ENCODE data around the gene KRTAP5-1. TPM values are rescaled to one million over a fixed set of nuclear protein-coding genes. Genes with fewer than 3 reads are reported as not detected.
A peak's percentile ranks its signal among the peaks of the same experiment; 100 is the strongest.
"Not testable (repeated sequence)": the region's sequence is repeated elsewhere in the genome, so short reads cannot be mapped to it uniquely, and the experiment has no call there.

The KRTAP5-1 gene, protein sequence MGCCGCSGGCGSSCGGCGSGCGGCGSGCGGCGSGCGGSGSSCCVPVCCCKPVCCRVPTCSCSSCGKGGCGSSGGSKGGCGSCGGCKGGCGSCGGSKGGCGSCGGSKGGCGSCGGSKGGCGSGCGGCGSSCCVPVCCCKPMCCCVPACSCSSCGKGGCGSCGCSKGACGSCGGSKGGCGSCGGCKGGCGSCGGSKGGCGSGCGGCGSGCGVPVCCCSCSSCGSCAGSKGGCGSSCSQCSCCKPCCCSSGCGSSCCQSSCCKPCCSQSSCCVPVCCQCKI
- not detected for polyA plus RNA-seq (2013)

DNA sequence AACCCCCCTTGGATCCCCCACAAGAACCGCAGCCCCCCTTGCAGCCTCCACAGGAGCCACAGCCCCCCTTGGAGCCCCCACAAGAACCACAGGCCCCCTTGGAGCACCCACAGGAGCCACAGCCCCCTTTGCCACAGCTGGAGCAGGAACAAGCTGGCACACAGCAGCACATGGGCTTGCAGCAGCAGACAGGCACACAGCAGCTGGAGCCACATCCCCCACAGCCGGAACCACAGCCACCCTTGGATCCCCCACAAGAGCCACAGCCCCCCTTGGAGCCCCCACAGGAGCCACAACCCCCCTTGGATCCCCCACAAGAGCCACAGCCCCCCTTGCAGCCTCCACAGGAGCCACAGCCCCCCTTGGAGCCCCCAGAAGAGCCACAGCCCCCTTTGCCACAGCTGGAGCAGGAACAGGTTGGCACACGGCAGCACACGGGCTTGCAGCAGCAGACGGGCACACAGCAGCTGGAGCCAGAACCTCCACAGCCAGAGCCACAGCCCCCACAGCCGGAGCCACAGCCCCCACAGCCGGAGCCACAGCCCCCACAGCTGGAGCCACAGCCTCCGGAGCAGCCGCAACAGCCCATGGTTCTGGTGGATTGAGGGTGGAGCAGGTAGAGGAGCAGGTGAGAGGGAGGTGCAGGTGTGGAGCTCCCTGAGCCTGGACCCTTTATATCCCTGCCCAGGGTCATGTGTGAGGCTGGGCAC, at the start of gene KRTAP5-1:
TSS of gene KRTAP5-1 (minus strand) at position 623 of the 710 bp plus-strand sequence. CDS start at position 589, 34 bp downstream.
- POLR2A ChIA-PET; H3K4me3 ChIP-seq (ENCODE audit: control insufficient read depth in 1 of 7, extremely low read depth in 1 of 7, insufficient read depth in 4 of 7, low read depth in 2 of 7, low read length in 6 of 7); H3K36me3 ChIP-seq (ENCODE audit: control insufficient read depth in 4 of 4, insufficient read depth in 4 of 4, low read length in 3 of 4); H3K27ac ChIP-seq (ENCODE audit: insufficient read depth in 1 of 2, low read depth in 1 of 2, low read length in 2 of 2, poor library complexity in 1 of 2, severe bottlenecking in 2 of 2); H3K4me1 ChIP-seq (ENCODE audit: control extremely low read depth in 1 of 4, control insufficient read depth in 4 of 4, insufficient read depth in 4 of 4, low read length in 3 of 4): not testable (repeated sequence)
- 42% methylated on average over 4 of the region's 9 CpGs for WGBS (ENCODE audit: insufficient coverage)
- CTCF ChIA-PET, result interaction anchor here (2.1 kb wide), 1 partner anchor 8 kb away, joined by 7 read pairs; no protein-coding TSS in a partner anchor
- peaks cover 0 to 16% (median 10%) of the 10 kb centered on the region in 5 experiments for H3K9me3 ChIP-seq (ENCODE audit: control extremely low read depth in 1 of 5, control insufficient read depth in 4 of 5, insufficient read depth in 2 of 5, low read depth in 1 of 5, low read length in 4 of 5)
- peaks cover 0 to 59% (median 10%) of the 10 kb centered on the region in 5 experiments for H3K27me3 ChIP-seq (replicated peaks in 2 of 5; ENCODE audit: control insufficient read depth in 4 of 5, insufficient read depth in 5 of 5, low read length in 4 of 5)
- DNase-seq, result peak in 2 of 3 donors; percentile 63 to 70

DNA sequence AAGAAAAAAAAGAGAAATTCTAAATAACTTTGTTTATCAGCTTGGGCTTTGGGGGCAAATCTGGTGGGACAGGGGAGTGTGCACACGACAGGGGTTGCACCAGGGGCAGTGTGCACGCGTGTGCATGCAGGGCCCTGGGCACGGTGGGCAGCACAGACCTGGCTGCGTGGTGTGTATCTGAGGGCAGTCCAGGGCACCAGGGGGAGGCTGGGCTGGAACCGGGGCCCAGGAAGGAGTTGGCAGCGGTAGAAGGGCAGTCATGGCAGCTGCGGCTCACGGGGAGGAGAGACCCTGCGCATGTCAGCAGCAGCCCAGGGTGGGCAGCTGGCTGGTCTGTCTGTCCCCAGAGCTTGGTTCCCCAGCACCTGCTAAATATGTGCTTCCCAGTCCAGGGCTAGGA, 48.8 kb upstream of the KRTAP5-1 start:
- no peaks in the 10 kb centered on the region for H3K9me3 ChIP-seq (ENCODE audit: control extremely low read depth in 1 of 5, control insufficient read depth in 4 of 5, insufficient read depth in 2 of 5, low read depth in 1 of 5, low read length in 4 of 5)
- 94% methylated on average over 10 of the region's 10 CpGs for WGBS (ENCODE audit: insufficient coverage)

DNA sequence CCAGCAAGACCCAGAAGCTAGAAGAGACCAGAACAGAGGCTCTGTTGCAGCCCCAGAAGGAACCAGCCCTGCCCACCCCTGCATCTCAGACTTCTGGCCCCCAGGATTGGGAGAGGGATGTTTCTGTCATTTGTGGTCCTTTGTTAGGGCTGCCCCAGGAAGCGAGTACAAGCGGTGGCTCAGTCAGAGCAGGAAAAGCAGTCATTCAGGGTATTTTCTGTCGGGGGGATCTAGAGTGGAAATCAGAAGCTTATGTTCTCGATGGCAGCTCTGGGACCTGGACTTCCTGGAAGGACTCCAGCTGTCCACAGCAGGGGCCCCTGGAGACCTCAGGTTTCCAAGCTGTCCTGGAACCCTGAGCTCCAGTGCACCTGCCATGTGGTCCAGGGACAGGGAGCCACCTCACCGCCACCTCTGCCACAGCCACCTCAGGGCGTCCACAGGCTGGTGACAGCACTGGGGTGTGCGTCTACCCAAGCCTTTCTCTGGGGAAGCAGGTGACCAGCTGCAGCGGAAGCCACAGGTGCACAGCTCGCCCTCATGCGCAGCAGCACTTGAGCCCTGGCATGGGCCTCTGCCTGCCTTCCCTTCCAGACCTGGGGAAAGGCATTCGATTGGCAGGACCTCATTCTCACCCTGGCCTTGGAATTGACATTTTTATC, 47.1 kb upstream of the KRTAP5-1 start:
- Histone ChIP-seq H3K9me3 (ENCODE audit: control extremely low read depth in 1 of 5, control insufficient read depth in 4 of 5, insufficient read depth in 2 of 5, low read depth in 1 of 5, low read length in 4 of 5) (no peaks in the 10 kb centered on the region), H3K4me1 (ENCODE audit: control extremely low read depth in 1 of 4, control insufficient read depth in 4 of 4, insufficient read depth in 4 of 4, low read length in 3 of 4) (peaks cover 0 to 9% (median 5%) of the 10 kb centered on the region in 4 experiments), H3K27ac (ENCODE audit: insufficient read depth in 1 of 2, low read depth in 1 of 2, low read length in 2 of 2, poor library complexity in 1 of 2, severe bottlenecking in 2 of 2) (no peak overlapping the region), H3K36me3 (ENCODE audit: control insufficient read depth in 4 of 4, insufficient read depth in 4 of 4, low read length in 3 of 4) (no peaks in the 10 kb centered on the region), H3K4me3 (ENCODE audit: control insufficient read depth in 1 of 7, extremely low read depth in 1 of 7, insufficient read depth in 4 of 7, low read depth in 2 of 7, low read length in 6 of 7) (no peak overlapping the region), H3K27me3 (replicated peaks in 2 of 5; ENCODE audit: control insufficient read depth in 4 of 5, insufficient read depth in 5 of 5, low read length in 4 of 5) (peaks cover 0 to 47% (median 23%) of the 10 kb centered on the region in 5 experiments)
- WGBS (ENCODE audit: insufficient coverage), result 78% methylated on average over 11 of the region's 11 CpGs
- CTCF ChIA-PET, result interaction anchor here (0.5 to 2.7 kb wide), 6 partner anchors 8 to 85 kb away, joined by 3 to 22 read pairs (median 4); no protein-coding TSS in a partner anchor
- no peak for DNase-seq
- POLR2A ChIA-PET, result no interaction called here

More for the DNA sequence above, 48.8 kb upstream of the KRTAP5-1 start:
- peaks cover 0 to 6% (median 3%) of the 10 kb centered on the region in 4 experiments for H3K4me1 ChIP-seq (ENCODE audit: control extremely low read depth in 1 of 4, control insufficient read depth in 4 of 4, insufficient read depth in 4 of 4, low read length in 3 of 4)
- no peaks in the 10 kb centered on the region for H3K36me3 ChIP-seq (ENCODE audit: control insufficient read depth in 4 of 4, insufficient read depth in 4 of 4, low read length in 3 of 4)
- no peak overlapping the region for H3K4me3 ChIP-seq (ENCODE audit: control insufficient read depth in 1 of 7, extremely low read depth in 1 of 7, insufficient read depth in 4 of 7, low read depth in 2 of 7, low read length in 6 of 7)
- POLR2A ChIA-PET, result interaction anchor here (0.6 kb wide), 1 partner anchor 10 kb away, joined by 3 read pairs; no protein-coding TSS in a partner anchor
- CTCF ChIA-PET, result no interaction called here
- DNase-seq, result no peak
- no peak overlapping the region for H3K27ac ChIP-seq (ENCODE audit: insufficient read depth in 1 of 2, low read depth in 1 of 2, low read length in 2 of 2, poor library complexity in 1 of 2, severe bottlenecking in 2 of 2)
- peaks cover 0 to 34% (median 13%) of the 10 kb centered on the region in 5 experiments for H3K27me3 ChIP-seq (replicated peaks in 2 of 5; ENCODE audit: control insufficient read depth in 4 of 5, insufficient read depth in 5 of 5, low read length in 4 of 5)

DNA sequence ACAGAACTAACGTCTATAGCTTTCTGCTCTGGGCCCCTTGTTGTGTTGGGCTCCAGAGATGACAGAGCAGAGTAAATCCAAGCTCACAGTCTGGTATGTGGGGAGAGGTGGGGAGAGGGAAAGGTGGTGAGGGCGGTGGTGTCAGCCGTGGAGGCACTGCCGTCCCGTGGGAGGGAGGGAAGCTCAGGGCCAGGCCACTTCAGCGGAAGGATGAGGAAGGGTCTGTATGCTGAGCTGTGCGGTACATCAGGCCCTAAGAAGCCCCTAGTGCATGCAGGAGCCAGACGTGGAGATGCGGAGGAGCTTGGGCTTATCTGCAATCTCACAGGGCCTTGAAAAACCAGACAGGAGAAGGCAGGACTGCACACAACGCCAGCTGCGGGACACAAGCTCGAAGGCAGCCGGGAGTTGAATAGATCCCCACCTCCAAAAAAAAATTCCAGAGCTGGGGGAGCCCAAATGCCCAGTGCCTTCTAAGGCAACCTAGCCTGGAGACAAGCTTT, 46.0 kb upstream of the KRTAP5-1 start:
- no peak for DNase-seq
- ChIA-PET CTCF (interaction anchor here (0.6 to 2.7 kb wide), 8 partner anchors 9 to 84 kb away, joined by 3 to 22 read pairs (median 3); partner anchors contain the start of gene KRTAP5-2), POLR2A (no interaction called here)
- Histone ChIP-seq H3K27me3 (replicated peaks in 2 of 5; ENCODE audit: control insufficient read depth in 4 of 5, insufficient read depth in 5 of 5, low read length in 4 of 5) (peaks cover 0 to 52% (median 24%) of the 10 kb centered on the region in 5 experiments), H3K4me1 (ENCODE audit: control extremely low read depth in 1 of 4, control insufficient read depth in 4 of 4, insufficient read depth in 4 of 4, low read length in 3 of 4) (peaks cover 0 to 9% (median 5%) of the 10 kb centered on the region in 4 experiments), H3K36me3 (ENCODE audit: control insufficient read depth in 4 of 4, insufficient read depth in 4 of 4, low read length in 3 of 4) (no peaks in the 10 kb centered on the region), H3K27ac (ENCODE audit: insufficient read depth in 1 of 2, low read depth in 1 of 2, low read length in 2 of 2, poor library complexity in 1 of 2, severe bottlenecking in 2 of 2) (no peak overlapping the region), H3K9me3 (ENCODE audit: control extremely low read depth in 1 of 5, control insufficient read depth in 4 of 5, insufficient read depth in 2 of 5, low read depth in 1 of 5, low read length in 4 of 5) (no peaks in the 10 kb centered on the region), H3K4me3 (ENCODE audit: control insufficient read depth in 1 of 7, extremely low read depth in 1 of 7, insufficient read depth in 4 of 7, low read depth in 2 of 7, low read length in 6 of 7) (no peak overlapping the region)
- 91% methylated on average over 13 of the region's 13 CpGs for WGBS (ENCODE audit: insufficient coverage)

DNA sequence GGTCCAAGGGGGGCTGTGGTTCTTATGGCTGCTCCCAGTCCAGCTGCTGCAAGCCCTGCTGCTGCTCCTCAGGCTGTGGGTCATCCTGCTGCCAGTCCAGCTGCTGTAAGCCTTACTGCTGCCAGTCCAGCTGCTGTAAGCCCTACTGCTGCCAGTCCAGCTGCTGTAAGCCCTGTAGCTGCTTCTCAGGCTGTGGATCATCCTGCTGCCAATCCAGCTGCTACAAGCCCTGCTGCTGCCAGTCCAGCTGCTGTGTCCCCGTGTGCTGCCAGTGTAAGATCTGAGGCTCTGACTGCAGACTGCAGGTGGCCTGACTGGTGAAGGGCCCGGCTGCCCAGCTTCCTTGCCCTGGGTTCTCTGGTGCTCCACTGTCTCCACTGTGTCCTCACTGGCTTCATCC, 45.2 kb upstream of the KRTAP5-1 start:
- 96% methylated on average over 2 of the region's 2 CpGs for WGBS (ENCODE audit: insufficient coverage)
- DNase-seq, result no peak
- no peak overlapping the region for H3K4me3 ChIP-seq (ENCODE audit: control insufficient read depth in 1 of 7, extremely low read depth in 1 of 7, insufficient read depth in 4 of 7, low read depth in 2 of 7, low read length in 6 of 7)
- peaks cover 0 to 9% (median 5%) of the 10 kb centered on the region in 4 experiments for H3K4me1 ChIP-seq (ENCODE audit: control extremely low read depth in 1 of 4, control insufficient read depth in 4 of 4, insufficient read depth in 4 of 4, low read length in 3 of 4)
- H3K27ac ChIP-seq (ENCODE audit: insufficient read depth in 1 of 2, low read depth in 1 of 2, low read length in 2 of 2, poor library complexity in 1 of 2, severe bottlenecking in 2 of 2), result no peak overlapping the region
- ChIA-PET CTCF (interaction anchor here (0.9 to 2.7 kb wide), 5 partner anchors 10 to 35 kb away, joined by 3 to 22 read pairs (median 3); no protein-coding TSS in a partner anchor), POLR2A (no interaction called here)
- no peaks in the 10 kb centered on the region for H3K9me3 ChIP-seq (ENCODE audit: control extremely low read depth in 1 of 5, control insufficient read depth in 4 of 5, insufficient read depth in 2 of 5, low read depth in 1 of 5, low read length in 4 of 5)
- peaks cover 0 to 58% (median 25%) of the 10 kb centered on the region in 5 experiments for H3K27me3 ChIP-seq (replicated peaks in 2 of 5; ENCODE audit: control insufficient read depth in 4 of 5, insufficient read depth in 5 of 5, low read length in 4 of 5)
- no peaks in the 10 kb centered on the region for H3K36me3 ChIP-seq (ENCODE audit: control insufficient read depth in 4 of 4, insufficient read depth in 4 of 4, low read length in 3 of 4)

DNA sequence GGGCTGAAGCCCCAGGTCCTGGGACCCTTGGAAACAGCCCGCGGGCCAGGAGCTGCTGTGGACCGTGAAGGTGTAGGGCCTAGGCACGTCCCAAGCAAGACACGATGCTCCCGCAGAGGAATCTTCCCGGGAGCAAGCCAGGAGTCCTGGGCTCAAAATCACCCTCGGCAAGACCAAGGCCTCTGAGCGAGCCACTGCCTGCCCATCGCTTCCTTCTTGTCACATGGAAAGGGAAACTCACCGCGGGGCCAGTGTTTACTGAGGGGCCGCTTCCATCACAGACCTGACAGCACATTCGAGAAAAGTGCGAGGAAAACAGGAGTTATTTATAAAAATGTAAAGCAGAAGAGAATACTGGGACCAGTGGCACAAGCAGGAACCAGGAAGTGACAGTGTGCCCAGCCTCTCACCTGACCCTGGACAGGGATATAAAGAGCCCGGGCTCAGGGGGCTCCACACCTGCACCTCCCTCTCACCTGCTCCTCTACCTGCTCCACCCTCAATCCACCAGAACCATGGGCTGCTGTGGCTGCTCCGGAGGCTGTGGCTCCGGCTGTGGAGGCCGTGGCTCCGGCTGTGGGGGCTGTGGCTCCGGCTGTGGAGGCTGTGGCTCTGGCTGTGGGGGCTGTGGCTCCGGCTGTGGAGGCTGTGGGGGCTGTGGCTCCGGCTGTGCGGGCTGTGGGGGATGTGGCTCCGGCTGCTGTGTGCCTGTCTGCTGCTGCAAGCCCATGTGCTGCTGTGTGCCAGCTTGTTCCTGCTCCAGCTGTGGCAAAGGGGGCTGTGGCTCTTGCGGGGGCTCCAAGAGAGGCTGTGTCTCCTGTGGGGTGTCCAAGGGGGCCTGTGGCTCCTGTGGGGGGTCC, 44.5 kb upstream of the KRTAP5-1 start, which contains the start of gene KRTAP5-5:
TSS of gene KRTAP5-5 (plus strand) at position 450 of the 860 bp plus-strand sequence. CDS start at position 516, 66 bp downstream.
- H3K27ac ChIP-seq (ENCODE audit: insufficient read depth in 1 of 2, low read depth in 1 of 2, low read length in 2 of 2, poor library complexity in 1 of 2, severe bottlenecking in 2 of 2), result no peak within 1 kb of the TSS
- 57% methylated on average over 16 of the region's 26 CpGs for WGBS (ENCODE audit: insufficient coverage)
- DNase-seq, result no peak
- ChIA-PET POLR2A (no interaction called here), CTCF (interaction anchor here (0.7 to 1.7 kb wide), 5 partner anchors 10 to 179 kb away, joined by 3 to 4 read pairs (median 3); no protein-coding TSS in a partner anchor)
- no peak within 1 kb of the TSS for H3K4me3 ChIP-seq (ENCODE audit: control insufficient read depth in 1 of 7, extremely low read depth in 1 of 7, insufficient read depth in 4 of 7, low read depth in 2 of 7, low read length in 6 of 7)
- peaks cover 0 to 60% (median 26%) of the 10 kb centered on the region in 5 experiments for H3K27me3 ChIP-seq (replicated peaks in 2 of 5; ENCODE audit: control insufficient read depth in 4 of 5, insufficient read depth in 5 of 5, low read length in 4 of 5)
- peaks cover 0 to 9% (median 5%) of the 10 kb centered on the region in 4 experiments for H3K4me1 ChIP-seq (ENCODE audit: control extremely low read depth in 1 of 4, control insufficient read depth in 4 of 4, insufficient read depth in 4 of 4, low read length in 3 of 4)
- H3K9me3 ChIP-seq (ENCODE audit: control extremely low read depth in 1 of 5, control insufficient read depth in 4 of 5, insufficient read depth in 2 of 5, low read depth in 1 of 5, low read length in 4 of 5), result no peaks in the 10 kb centered on the region
- no peaks in the 10 kb centered on the region for H3K36me3 ChIP-seq (ENCODE audit: control insufficient read depth in 4 of 4, insufficient read depth in 4 of 4, low read length in 3 of 4)

Data from common myeloid progenitor, CD34-positive (primary cell).